ENCODE results near the gene SERPINC1.
"Not testable (repeated sequence)": the region's sequence is repeated elsewhere in the genome, so short reads cannot be mapped to it uniquely, and the experiment has no call there.

Gene SERPINC1

GRCh38 chr1:173917149-173917548 is at the start of gene SERPINC1:
SERPINC1 (minus strand) TSS chr1:173917327; CDS start chr1:173917259, 68 bp downstream.
- DNase-seq = no peak

GRCh38 chr1:173965896-173966295 is 48.8 kb upstream of the SERPINC1 start:
- not testable (repeated sequence) for DNase-seq

- no peak for DNase-seq
These were observed 46.4 kb upstream of the SERPINC1 start for GRCh38 chr1:173963477-173963876.

GRCh38 chr1:173960625-173961024 is 43.5 kb upstream of the SERPINC1 start:
- DNase-seq = no peak

GRCh38 chr1:173954179-173954578 is 37.1 kb upstream of the SERPINC1 start:
- no peak for DNase-seq

GRCh38 chr1:173948594-173948993 is 31.5 kb upstream of the SERPINC1 start:
- no peak for DNase-seq

GRCh38 chr1:173946380-173946921 is 29.3 kb upstream of the SERPINC1 start:
- no peak for DNase-seq

GRCh38 chr1:173937062-173937461 is 19.9 kb upstream of the SERPINC1 start:
- no peak for DNase-seq

GRCh38 chr1:173934440-173934839 is 17.3 kb upstream of the SERPINC1 start:
- DNase-seq = no peak

GRCh38 chr1:173930541-173930940 is 13.4 kb upstream of the SERPINC1 start:
- not testable (repeated sequence) for DNase-seq

GRCh38 chr1:173925306-173926242 is 8.4 kb upstream of the SERPINC1 start:
- DNase-seq = no peak

- DNase-seq = no peak
These were observed 3.7 kb upstream of the SERPINC1 start for GRCh38 chr1:173920861-173921260.

GRCh38 chr1:173917635-173918493 is 737 bp upstream of the SERPINC1 start:
- DNase-seq = no peak

GRCh38 chr1:173916667-173917066 is 460 bp downstream of the SERPINC1 start:
- DNase-seq = no peak

- no peak for DNase-seq
These were observed 1.5 kb downstream of the SERPINC1 start for GRCh38 chr1:173915596-173915995.

- DNase-seq = peak; percentile 12 to 24
These were observed 2.7 kb downstream of the SERPINC1 start for GRCh38 chr1:173914366-173914871.

- no peak for DNase-seq
These were observed 4.0 kb downstream of the SERPINC1 start for GRCh38 chr1:173913111-173913510.

GRCh38 chr1:173903827-173904531 is 13.1 kb downstream of the SERPINC1 start:
- DNase-seq = no peak

- DNase-seq = no peak
These were observed 16.1 kb downstream of the SERPINC1 start for GRCh38 chr1:173900992-173901391.

- no peak for DNase-seq
These were observed 16.7 kb downstream of the SERPINC1 start for GRCh38 chr1:173900427-173900826.

GRCh38 chr1:173894189-173894588 is 22.9 kb downstream of the SERPINC1 start:
- DNase-seq = no peak

GRCh38 chr1:173893611-173894010 is 23.5 kb downstream of the SERPINC1 start:
- no peak for DNase-seq
